HepG2 (cell line): Measurements from ENCODE around the gene FBXO24. TPM values are rescaled to one million over a fixed set of nuclear protein-coding genes. Genes with fewer than 3 reads are reported as not detected.

Experiments
- AHDC1 ChIP-seq: sonication (generic); formaldehyde crosslinking; IDR thresholded peaks from 2 replicates; pipeline ENCODE4 v1.5.1; 2020; ENCODE audit warnings: mild to moderate bottlenecking, missing genetic modification reagents, borderline replicate concordance
- AKAP8 ChIP-seq: sonication (generic); formaldehyde crosslinking; IDR thresholded peaks from 2 replicates; pipeline ENCODE4 v1.5.1; 2020; ENCODE audit warnings: mild to moderate bottlenecking, missing genetic modification reagents
- ATF7-NPFF ChIP-seq: sonication (generic); formaldehyde crosslinking; IDR thresholded peaks from 2 replicates; pipeline ENCODE4 v1.8.1; 2023; ENCODE audit warnings: mild to moderate bottlenecking, low read depth, missing genetic modification reagents, moderate library complexity
- FOXA3 ChIP-seq: IDR thresholded peaks from 2 replicates; pipeline ENCODE4 v1.6.1; 2016; ENCODE audit warnings: missing genetic modification reagents, missing compliant biosample characterization
- HNRNPLL ChIP-seq: fragments of 200-400 bp; formaldehyde crosslinking; IDR thresholded peaks from 2 replicates; pipeline ENCODE4 v1.6.1; 2017; ENCODE audit warnings: mild to moderate bottlenecking, low read depth, low read length; ENCODE audit not compliant: poor library complexity, severe bottlenecking
- HOXA3 ChIP-seq: sonication (generic); formaldehyde crosslinking; IDR thresholded peaks from 2 replicates; pipeline ENCODE4 v1.5.0; 2020; ENCODE audit warnings: missing genetic modification reagents
- NONO ChIP-seq, 2 experiments: fragments of 450-650 bp in 1 of 2; sonication (generic) in 1 of 2; formaldehyde crosslinking in 1 of 2; IDR thresholded peaks in 1 of 2; conservative IDR thresholded peaks in 1 of 2; 2 replicates each; pipeline versions ENCODE4 v1.6.1 to v1.8.0; 2017 to 2022; ENCODE audit warnings: mild to moderate bottlenecking in 1 of 2, missing genetic modification reagents in 1 of 2, moderate library complexity in 1 of 2
- PAF1 ChIP-seq: IDR thresholded peaks from 2 replicates; pipeline ENCODE4 v1.6.1; 2016; ENCODE audit warnings: missing genetic modification reagents, missing compliant biosample characterization
- ZMAT3 ChIP-seq: sonication (generic); formaldehyde crosslinking; conservative IDR thresholded peaks from 2 replicates; pipeline ENCODE4 v1.7.0; 2021; ENCODE audit warnings: missing genetic modification reagents
- ZNF318 ChIP-seq: sonication (generic); formaldehyde crosslinking; IDR thresholded peaks from 2 replicates; pipeline ENCODE4 v1.4.0; 2020; ENCODE audit warnings: mild to moderate bottlenecking, missing genetic modification reagents
- ZNF362 ChIP-seq: sonication (generic); formaldehyde crosslinking; IDR thresholded peaks from 2 replicates; pipeline ENCODE4 v1.4.0; 2020; ENCODE audit warnings: missing genetic modification reagents, mild to moderate bottlenecking, borderline replicate concordance
- ZNF567 ChIP-seq: sonication (generic); formaldehyde crosslinking; IDR thresholded peaks from 2 replicates; pipeline ENCODE4 v1.8.1; 2023; ENCODE audit warnings: mild to moderate bottlenecking, missing genetic modification reagents, borderline replicate concordance
- polyA plus RNA-seq, 8 experiments: library from polyadenylated mRNA; depleted of rRNA in 3 of 8; stranded (reverse) in 7 of 8; unstranded in 1 of 8; fragments of >200 nt; fragmentation: Illumina TruSeq in 4 of 8; extraction: Trizol in 4 of 8; gene quantifications; 2 replicates each; pipeline versions ENCODE4 v1.2.1 to v1.2.3, GENCODE V29; 2011 to 2016; ENCODE audit warnings: low read depth in 4 of 8, missing spikeins in 1 of 8, mixed read lengths in 1 of 8; ENCODE audit not compliant: insufficient read depth in 1 of 8
- total RNA-seq, 5 experiments: library from RNA; depleted of rRNA; stranded (reverse); fragments of >200 nt; fragmentation: Illumina TruSeq; extraction: Trizol; gene quantifications; 2 replicates each; pipeline ENCODE4 v1.2.3, GENCODE V29; 2016; ENCODE audit warnings: low read depth in 1 of 5

FBXO24 gene
- total and polyA plus RNA-seq, 2 of the 13 experiments (the other 11 are each of a cell fraction or from before 2014, with no cell fraction given) = 0.20 to 0.55 TPM

GRCh38 chr7:100570954-100571828 is 14.9 kb upstream of the FBXO24 start (continued):
- TF ChIP-seq AHDC1 (CRISPR knock-in tag) (no peak), ZNF362 (CRISPR knock-in tag) (peak; percentile 79; the same call in 1 of the 2 replicates), FOXA3 (CRISPR knock-in tag) (peak; percentile 47), HNRNPLL (peak; percentile 66), AKAP8 (CRISPR knock-in tag) (peak; percentile 100), HOXA3 (peak; percentile 47; the same call in 1 of the 2 replicates), ZNF318 (CRISPR knock-in tag) (peak; percentile 75; the same call in 1 of the 2 replicates), ZMAT3 (CRISPR knock-in tag) (peak; percentile 41; the same call in 1 of the 2 replicates), NONO (IDR thresholded peaks at IDR 0.05) (no peak), NONO (CRISPR knock-in tag; conservative IDR thresholded peaks at IDR 0.05) (peak; percentile 36), ZNF567 (CRISPR knock-in tag) (no peak), ATF7-NPFF (peak; percentile 34; the same call in 1 of the 2 replicates), PAF1 (CRISPR knock-in tag) (peak; percentile 62)
